NCI-H1694 treated with DMSO at 0.1 percent for 48 hours (cell line): ENCODE results near the gene SUGCT.
"Not testable (repeated sequence)": the region's sequence is repeated elsewhere in the genome, so short reads cannot be mapped to it uniquely, and the experiment has no call there.

Experiments
- DNase-seq: peaks from one replicate; lab custom pipeline; 2025; lab: John Stamatoyannopoulos, UW

Gene SUGCT

GRCh38 chr7:40627361-40627760 lies 492.6 kb downstream of the SUGCT start:
- DNase-seq: not testable (repeated sequence)

- DNase-seq: no peak
Measured at GRCh38 chr7:40629891-40630290, 495.1 kb downstream of the SUGCT start.

GRCh38 chr7:40634118-40634517 lies 499.3 kb downstream of the SUGCT start:
- DNase-seq: no peak

GRCh38 chr7:40638545-40639320 lies 503.9 kb downstream of the SUGCT start:
- no peak for DNase-seq

- DNase-seq: no peak
Measured at GRCh38 chr7:40640566-40640965, 505.8 kb downstream of the SUGCT start.

- DNase-seq: no peak
Measured at GRCh38 chr7:40641701-40642100, 506.9 kb downstream of the SUGCT start.

- DNase-seq: no peak
Measured at GRCh38 chr7:40643664-40644063, 508.9 kb downstream of the SUGCT start.

GRCh38 chr7:40644454-40645188 lies 509.8 kb downstream of the SUGCT start:
- peak; percentile 27 for DNase-seq

- peak; percentile 9 for DNase-seq
Measured at GRCh38 chr7:40645197-40645596, 510.4 kb downstream of the SUGCT start.

GRCh38 chr7:40646717-40647116 lies 511.9 kb downstream of the SUGCT start:
- DNase-seq: no peak

- DNase-seq: no peak
Measured at GRCh38 chr7:40647719-40648118, 512.9 kb downstream of the SUGCT start.

GRCh38 chr7:40649247-40649646 lies 514.4 kb downstream of the SUGCT start:
- DNase-seq: no peak

GRCh38 chr7:40650903-40651302 lies 516.1 kb downstream of the SUGCT start:
- DNase-seq: not testable (repeated sequence)

GRCh38 chr7:40654171-40654570 lies 519.4 kb downstream of the SUGCT start:
- peak; percentile 56 for DNase-seq

GRCh38 chr7:40655426-40655825 lies 520.6 kb downstream of the SUGCT start:
- no peak for DNase-seq

- no peak for DNase-seq
Measured at GRCh38 chr7:40656349-40656748, 521.5 kb downstream of the SUGCT start.

GRCh38 chr7:40658729-40659128 lies 523.9 kb downstream of the SUGCT start:
- DNase-seq: no peak

GRCh38 chr7:40659231-40659630 lies 524.4 kb downstream of the SUGCT start:
- no peak for DNase-seq

GRCh38 chr7:40673285-40673684 lies 538.5 kb downstream of the SUGCT start:
- DNase-seq: no peak

- DNase-seq: no peak
Measured at GRCh38 chr7:40674316-40674715, 539.5 kb downstream of the SUGCT start.

GRCh38 chr7:40675741-40676140 lies 540.9 kb downstream of the SUGCT start:
- DNase-seq: no peak

GRCh38 chr7:40676221-40676620 lies 541.4 kb downstream of the SUGCT start:
- DNase-seq: no peak

- DNase-seq: peak; percentile 10
Measured at GRCh38 chr7:40680657-40681056, 545.9 kb downstream of the SUGCT start.
